Left renal cortex interstitium (tissue), 4 donors: Measurements from ENCODE around the gene RTN3. TPM values are rescaled to one million over a fixed set of nuclear protein-coding genes. Genes with fewer than 3 reads are reported as not detected.

Experiments used
- polyA plus RNA-seq, 4 donors: library from polyadenylated mRNA; unstranded; fragments of 120-200 nt; gene quantifications; one replicate each; pipeline ENCODE4 v1.2.1, GENCODE V29; 2013; ENCODE audit not compliant: insufficient read length in 4 of 4

The RTN3 gene
- polyA plus RNA-seq, 4 donors, result 154 to 172 (median 168) TPM

Other genes with a start within 250 kb of the RTN3 start
- under 1 TPM; 0.24 to 0.99 (median 0.64) TPM for gene PLAAT5, start 190.3 kb upstream of the RTN3 start, polyA plus RNA-seq
- gene LGALS12, start 175.4 kb upstream of the RTN3 start, polyA plus RNA-seq, result under 1 TPM; 0.14 to 0.29 (median 0.27) TPM
- 10 to 100 TPM in 3 of 4 donors, 1 to 10 TPM in 1; 8.5 to 14.7 (median 11.4) TPM for gene PLAAT4, start 144.7 kb upstream of the RTN3 start, polyA plus RNA-seq
- gene PLAAT2, start 118.1 kb upstream of the RTN3 start, polyA plus RNA-seq, result under 1 TPM in 3 of 4 donors, not detected in 1; 0.27 to 0.76 (median 0.37) TPM
- gene PLAAT3, start 67.1 kb upstream of the RTN3 start, polyA plus RNA-seq, result 10 to 100 TPM; 13.5 to 20.8 (median 14.7) TPM
- gene ATL3, start 10.1 kb upstream of the RTN3 start, polyA plus RNA-seq, result 10 to 100 TPM; 15.2 to 20.0 (median 17.0) TPM
- gene ZFTA, start 87.3 kb downstream of the RTN3 start, polyA plus RNA-seq, result 10 to 100 TPM; 43.3 to 54.8 (median 48.7) TPM
- gene SPINDOC, start 132.0 kb downstream of the RTN3 start, polyA plus RNA-seq, result 10 to 100 TPM; 23.4 to 46.3 (median 37.1) TPM
- 10 to 100 TPM; 30.4 to 40.4 (median 35.7) TPM for gene MARK2, start 157.6 kb downstream of the RTN3 start, polyA plus RNA-seq
- gene RCOR2, start 235.7 kb downstream of the RTN3 start, polyA plus RNA-seq, result 10 to 100 TPM in 3 of 4 donors, 1 to 10 TPM in 1; 9.7 to 17.2 (median 13.5) TPM